SJSA1 (cell line): ENCODE data around the gene KLF1. TPM values are rescaled to one million over a fixed set of nuclear protein-coding genes. Genes with fewer than 3 reads are reported as not detected.
"Not testable (repeated sequence)": the region's sequence is repeated elsewhere in the genome, so short reads cannot be mapped to it uniquely, and the experiment has no call there.

ENCODE experiments used
- DNase-seq, 2 experiments: peaks; one replicate each; pipeline ENCODE4 v3.0.0-alpha.2; 2015 to 2020; ENCODE audit warnings: low spot score in 2 of 2, low read depth in 1 of 2
- H3K27ac ChIP-seq: fragments of 250-450 bp; sonication (Bioruptor Pico); 2 replicates; pipeline ENCODE4 v1.5.1; 2020; ENCODE audit warnings: mild to moderate bottlenecking, moderate library complexity
- H3K27me3 ChIP-seq: fragments of 250-450 bp; sonication (Bioruptor Pico); replicated peaks from 2 replicates; pipeline ENCODE4 v1.5.1; 2020; ENCODE audit warnings: mild to moderate bottlenecking, moderate library complexity
- H3K36me3 ChIP-seq: fragments of 250-450 bp; sonication (Bioruptor Pico); 2 replicates; pipeline ENCODE4 v1.5.1; 2020; ENCODE audit warnings: mild to moderate bottlenecking
- H3K4me1 ChIP-seq: fragments of 250-450 bp; sonication (Bioruptor Pico); replicated peaks from 2 replicates; pipeline ENCODE4 v1.6.1; 2021; ENCODE audit warnings: mild to moderate bottlenecking
- H3K4me3 ChIP-seq: fragments of 250-450 bp; sonication (Bioruptor Pico); 2 replicates; pipeline ENCODE4 v1.5.1; 2020; ENCODE audit warnings: mild to moderate bottlenecking
- H3K9me3 ChIP-seq: fragments of 250-450 bp; sonication (Bioruptor Pico); replicated peaks from 2 replicates; pipeline ENCODE4 v1.5.1; 2020; ENCODE audit warnings: mild to moderate bottlenecking
- total RNA-seq: library from RNA; depleted of rRNA; stranded (reverse); fragments of >200 nt; shearing (Covaris generic); gene quantifications from 2 replicates; pipeline ENCODE4 v1.2.3, GENCODE V29; 2014

KLF1 gene
- total RNA-seq, 1 experiment from 2014 or later: not detected

GRCh38 chr19:12913011-12913561, 26.1 kb upstream of the KLF1 start:
- Histone ChIP-seq H3K4me3 (no peak overlapping the region), H3K27me3 (no peaks in the 10 kb centered on the region), H3K27ac (no peak overlapping the region), H3K4me1 (peaks cover 15% of the 10 kb centered on the region), H3K36me3 (no peaks in the 10 kb centered on the region), H3K9me3 (no peaks in the 10 kb centered on the region; the same call in 1 of the 2 replicates)
- peak; percentile 60 to 67 for DNase-seq

GRCh38 chr19:12912571-12912970, 25.6 kb upstream of the KLF1 start:
- peaks cover 15% of the 10 kb centered on the region for H3K4me1 ChIP-seq
- DNase-seq: no peak
- H3K27me3 ChIP-seq: no peaks in the 10 kb centered on the region
- no peak overlapping the region for H3K27ac ChIP-seq
- H3K9me3 ChIP-seq: no peaks in the 10 kb centered on the region
- no peaks in the 10 kb centered on the region for H3K36me3 ChIP-seq
- no peak overlapping the region for H3K4me3 ChIP-seq

GRCh38 chr19:12907166-12907565, 20.2 kb upstream of the KLF1 start:
- no peaks in the 10 kb centered on the region for H3K9me3 ChIP-seq
- H3K36me3 ChIP-seq: no peaks in the 10 kb centered on the region
- no peaks in the 10 kb centered on the region for H3K4me1 ChIP-seq
- no peaks in the 10 kb centered on the region for H3K27me3 ChIP-seq
- no peak for DNase-seq
- H3K27ac ChIP-seq: no peak overlapping the region
- no peak overlapping the region for H3K4me3 ChIP-seq

- Histone ChIP-seq H3K4me1 (no peaks in the 10 kb centered on the region), H3K27ac (no peak overlapping the region), H3K4me3 (no peak overlapping the region), H3K36me3 (peaks cover 17% of the 10 kb centered on the region), H3K9me3 (no peaks in the 10 kb centered on the region), H3K27me3 (no peaks in the 10 kb centered on the region)
- no peak for DNase-seq
Observed at GRCh38 chr19:12899891-12900518, 13.0 kb upstream of the KLF1 start.

GRCh38 chr19:12896460-12896859, 9.5 kb upstream of the KLF1 start:
- no peaks in the 10 kb centered on the region for H3K27me3 ChIP-seq

GRCh38 chr19:12893582-12893981, 6.6 kb upstream of the KLF1 start:
- DNase-seq: no peak
- peaks cover 10% of the 10 kb centered on the region for H3K4me1 ChIP-seq
- no peak overlapping the region for H3K27ac ChIP-seq
- no peaks in the 10 kb centered on the region for H3K9me3 ChIP-seq
- no peaks in the 10 kb centered on the region for H3K27me3 ChIP-seq
- H3K36me3 ChIP-seq: peaks cover 14% of the 10 kb centered on the region; the same call in 1 of the 2 replicates
- no peak overlapping the region for H3K4me3 ChIP-seq

More at GRCh38 chr19:12896460-12896859, 9.5 kb upstream of the KLF1 start:
- peaks cover 17% of the 10 kb centered on the region for H3K36me3 ChIP-seq
- H3K4me3 ChIP-seq: no peak overlapping the region
- peaks cover 8% of the 10 kb centered on the region for H3K4me1 ChIP-seq
- H3K9me3 ChIP-seq: no peaks in the 10 kb centered on the region
- H3K27ac ChIP-seq: no peak overlapping the region
- DNase-seq: no peak

- H3K4me3 ChIP-seq: peak overlapping the region; percentile 67
- no peaks in the 10 kb centered on the region for H3K27me3 ChIP-seq
- H3K9me3 ChIP-seq: no peaks in the 10 kb centered on the region
- H3K36me3 ChIP-seq: peaks cover 8% of the 10 kb centered on the region; the same call in 1 of the 2 replicates
- H3K4me1 ChIP-seq: peaks cover 10% of the 10 kb centered on the region
- no peak overlapping the region for H3K27ac ChIP-seq
- no peak for DNase-seq
Observed at GRCh38 chr19:12891553-12892021, 4.6 kb upstream of the KLF1 start.

GRCh38 chr19:12890787-12891552, 4.0 kb upstream of the KLF1 start, which contains the start of gene GCDH:
Gene GCDH, plus strand, starts transcription at chr19:12891160. Its CDS starts 145 bp downstream, at chr19:12891305.
- H3K27ac ChIP-seq: no peak within 1 kb of the TSS
- H3K27me3 ChIP-seq: peaks cover under 1% of the 10 kb centered on the region
- H3K4me3 ChIP-seq: peak within 1 kb of the TSS; percentile 67
- H3K4me1 ChIP-seq: peaks cover 10% of the 10 kb centered on the region
- H3K36me3 ChIP-seq: peaks cover 2% of the 10 kb centered on the region; the same call in 1 of the 2 replicates
- no peaks in the 10 kb centered on the region; the same call in 1 of the 2 replicates for H3K9me3 ChIP-seq
- peak; percentile 97 to 98 for DNase-seq

GRCh38 chr19:12890299-12890786, 3.3 kb upstream of the KLF1 start:
- Histone ChIP-seq H3K4me1 (peaks cover 14% of the 10 kb centered on the region), H3K4me3 (peak overlapping the region; percentile 67)
- H3K9me3 ChIP-seq, H3K27ac ChIP-seq, DNase-seq, H3K36me3 ChIP-seq, H3K27me3 ChIP-seq: not testable (repeated sequence)

GRCh38 chr19:12888006-12888603, 1.1 kb upstream of the KLF1 start:
- Histone ChIP-seq H3K27ac (no peak overlapping the region), H3K9me3 (peaks cover 24% of the 10 kb centered on the region), H3K4me1 (peaks cover 17% of the 10 kb centered on the region), H3K36me3 (no peaks in the 10 kb centered on the region), H3K4me3 (no peak overlapping the region), H3K27me3 (peaks cover 21% of the 10 kb centered on the region)
- no peak for DNase-seq

GRCh38 chr19:12886651-12886968, 391 bp downstream of the KLF1 start:
- no peak overlapping the region for H3K27ac ChIP-seq
- no peak overlapping the region for H3K4me3 ChIP-seq
- no peak for DNase-seq
- H3K27me3 ChIP-seq: peaks cover 21% of the 10 kb centered on the region
- peaks cover 10% of the 10 kb centered on the region for H3K4me1 ChIP-seq
- H3K36me3 ChIP-seq: no peaks in the 10 kb centered on the region
- peaks cover 24% of the 10 kb centered on the region for H3K9me3 ChIP-seq

- peaks cover 21% of the 10 kb centered on the region for H3K27me3 ChIP-seq
- H3K36me3 ChIP-seq: no peaks in the 10 kb centered on the region
- no peak overlapping the region for H3K4me3 ChIP-seq
- no peak overlapping the region for H3K27ac ChIP-seq
- DNase-seq: no peak
- peaks cover 24% of the 10 kb centered on the region for H3K9me3 ChIP-seq
- peaks cover 9% of the 10 kb centered on the region for H3K4me1 ChIP-seq
Observed at GRCh38 chr19:12885749-12886650, 1.0 kb downstream of the KLF1 start.
